ENCODE results near the gene CRACR2B.

DNA sequence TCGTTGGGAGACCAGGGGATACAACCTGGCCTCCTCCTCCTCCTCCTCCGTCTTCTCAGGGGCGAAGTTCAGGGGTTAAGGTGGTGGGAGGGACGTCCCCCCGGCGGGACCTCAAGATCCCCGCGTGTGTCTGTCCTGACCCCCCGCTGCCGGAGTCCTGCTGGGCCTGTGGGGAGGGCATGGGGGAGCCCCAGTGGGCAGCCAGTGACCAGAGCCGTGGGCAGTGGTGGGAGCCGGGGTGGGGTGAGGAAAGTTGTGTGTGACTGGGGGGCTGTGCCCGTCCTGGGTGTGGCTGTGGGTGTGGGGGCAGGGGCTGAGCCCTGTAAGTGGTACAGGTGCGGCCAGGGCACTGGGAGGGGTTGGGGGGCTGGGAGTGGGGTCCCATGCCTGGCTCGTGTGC is 25.0 kb downstream of the CRACR2B start:
- TF ChIP-seq ZBTB20 (tag by site-specific recombination; IDR thresholded peaks at IDR 0.05) (no peak), ZNF785 (tag by site-specific recombination; IDR thresholded peaks at IDR 0.05) (no peak)
- TF ChIP-seq, protein P1, sequence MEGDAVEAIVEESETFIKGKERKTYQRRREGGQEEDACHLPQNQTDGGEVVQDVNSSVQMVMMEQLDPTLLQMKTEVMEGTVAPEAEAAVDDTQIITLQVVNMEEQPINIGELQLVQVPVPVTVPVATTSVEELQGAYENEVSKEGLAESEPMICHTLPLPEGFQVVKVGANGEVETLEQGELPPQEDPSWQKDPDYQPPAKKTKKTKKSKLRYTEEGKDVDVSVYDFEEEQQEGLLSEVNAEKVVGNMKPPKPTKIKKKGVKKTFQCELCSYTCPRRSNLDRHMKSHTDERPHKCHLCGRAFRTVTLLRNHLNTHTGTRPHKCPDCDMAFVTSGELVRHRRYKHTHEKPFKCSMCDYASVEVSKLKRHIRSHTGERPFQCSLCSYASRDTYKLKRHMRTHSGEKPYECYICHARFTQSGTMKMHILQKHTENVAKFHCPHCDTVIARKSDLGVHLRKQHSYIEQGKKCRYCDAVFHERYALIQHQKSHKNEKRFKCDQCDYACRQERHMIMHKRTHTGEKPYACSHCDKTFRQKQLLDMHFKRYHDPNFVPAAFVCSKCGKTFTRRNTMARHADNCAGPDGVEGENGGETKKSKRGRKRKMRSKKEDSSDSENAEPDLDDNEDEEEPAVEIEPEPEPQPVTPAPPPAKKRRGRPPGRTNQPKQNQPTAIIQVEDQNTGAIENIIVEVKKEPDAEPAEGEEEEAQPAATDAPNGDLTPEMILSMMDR (tag by site-specific recombination; IDR thresholded peaks at IDR 0.05): no peak
- TF ChIP-seq, protein P2, sequence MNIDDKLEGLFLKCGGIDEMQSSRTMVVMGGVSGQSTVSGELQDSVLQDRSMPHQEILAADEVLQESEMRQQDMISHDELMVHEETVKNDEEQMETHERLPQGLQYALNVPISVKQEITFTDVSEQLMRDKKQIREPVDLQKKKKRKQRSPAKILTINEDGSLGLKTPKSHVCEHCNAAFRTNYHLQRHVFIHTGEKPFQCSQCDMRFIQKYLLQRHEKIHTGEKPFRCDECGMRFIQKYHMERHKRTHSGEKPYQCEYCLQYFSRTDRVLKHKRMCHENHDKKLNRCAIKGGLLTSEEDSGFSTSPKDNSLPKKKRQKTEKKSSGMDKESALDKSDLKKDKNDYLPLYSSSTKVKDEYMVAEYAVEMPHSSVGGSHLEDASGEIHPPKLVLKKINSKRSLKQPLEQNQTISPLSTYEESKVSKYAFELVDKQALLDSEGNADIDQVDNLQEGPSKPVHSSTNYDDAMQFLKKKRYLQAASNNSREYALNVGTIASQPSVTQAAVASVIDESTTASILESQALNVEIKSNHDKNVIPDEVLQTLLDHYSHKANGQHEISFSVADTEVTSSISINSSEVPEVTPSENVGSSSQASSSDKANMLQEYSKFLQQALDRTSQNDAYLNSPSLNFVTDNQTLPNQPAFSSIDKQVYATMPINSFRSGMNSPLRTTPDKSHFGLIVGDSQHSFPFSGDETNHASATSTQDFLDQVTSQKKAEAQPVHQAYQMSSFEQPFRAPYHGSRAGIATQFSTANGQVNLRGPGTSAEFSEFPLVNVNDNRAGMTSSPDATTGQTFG (tag by site-specific recombination; IDR thresholded peaks at IDR 0.05; ENCODE audit: borderline replicate concordance): no peak

Measured in HEK293 (cell line).